ENCODE measurements around the gene PTTG2.

DNA sequence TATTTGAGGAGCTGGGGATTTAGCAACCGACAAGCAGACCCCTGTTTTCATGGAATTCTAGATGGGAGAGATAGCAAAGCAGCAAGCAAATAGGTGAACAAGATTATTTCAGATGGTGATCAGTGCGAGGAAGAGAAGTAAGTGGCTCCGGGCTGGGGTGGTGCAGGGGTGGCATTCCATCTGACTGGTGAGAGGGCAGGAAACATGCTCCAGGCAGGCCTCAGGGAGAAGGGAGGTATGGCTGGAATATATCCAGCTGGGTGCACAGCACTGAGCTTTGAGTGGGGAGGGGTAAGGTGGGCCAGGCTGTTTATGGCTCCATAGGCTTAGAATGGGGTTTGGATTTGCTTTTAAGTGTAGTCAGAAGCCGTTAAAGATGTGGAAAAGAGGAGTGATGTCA lies 21.2 kb downstream of the PTTG2 start:
- TF ChIP-seq CTCF (IDR thresholded peaks at IDR 0.05) = no peak
- TF ChIP-seq POLR2A (IDR thresholded peaks at IDR 0.05) = no peak
